T-helper 2 cell treated with Interferon-gamma antibody and Interleukin-4, amounts not matched to agents 5 μg/mL and 100 μg/mL, for 36 hours (primary cell): Measurements from ENCODE around the gene COMMD10.

Source experiments
- DNase-seq: peaks from one replicate; pipeline ENCODE4 v3.0.0; 2021; ENCODE audit warnings: low spot score
- H3K27ac Mint-ChIP-seq: one replicate; pipeline ENCODE4 v1.8.0; 2021; ENCODE audit warnings: mild to moderate bottlenecking, mixed read lengths
- H3K27me3 Mint-ChIP-seq: one replicate; pipeline ENCODE4 v1.8.0; 2021; ENCODE audit warnings: low read depth, mixed read lengths
- H3K36me3 Mint-ChIP-seq: one replicate; pipeline ENCODE4 v1.8.0; 2021; ENCODE audit warnings: low read depth, mixed read lengths
- H3K4me1 Mint-ChIP-seq: one replicate; pipeline ENCODE4 v1.8.0; 2021; ENCODE audit warnings: low read depth, mixed read lengths
- H3K4me3 Mint-ChIP-seq: one replicate; pipeline ENCODE4 v1.8.0; 2022; ENCODE audit warnings: mild to moderate bottlenecking, moderate library complexity, mixed read lengths
- H3K9me3 Mint-ChIP-seq: one replicate; pipeline ENCODE4 v1.8.0; 2021; ENCODE audit warnings: mixed read lengths

The COMMD10 gene

GRCh38 chr5:116272281-116272941 is 187.6 kb downstream of the COMMD10 start:
- Mint-ChIP-seq H3K4me3 (no peak overlapping the region), H3K4me1 (no peaks in the 10 kb centered on the region), H3K36me3 (no peaks in the 10 kb centered on the region), H3K9me3 (peaks cover 20% of the 10 kb centered on the region), H3K27ac (no peak overlapping the region), H3K27me3 (no peaks in the 10 kb centered on the region)
- no peak for DNase-seq

GRCh38 chr5:116273448-116274242 is 188.8 kb downstream of the COMMD10 start:
- Mint-ChIP-seq H3K9me3 (peaks cover 20% of the 10 kb centered on the region), H3K36me3 (no peaks in the 10 kb centered on the region), H3K4me3 (no peak overlapping the region), H3K4me1 (no peaks in the 10 kb centered on the region), H3K27ac (no peak overlapping the region), H3K27me3 (no peaks in the 10 kb centered on the region)
- DNase-seq: no peak

- Mint-ChIP-seq H3K4me3 (no peak overlapping the region), H3K27ac (no peak overlapping the region), H3K9me3 (peaks cover 20% of the 10 kb centered on the region), H3K27me3 (no peaks in the 10 kb centered on the region), H3K4me1 (no peaks in the 10 kb centered on the region), H3K36me3 (no peaks in the 10 kb centered on the region)
- DNase-seq: no peak
These were observed 189.4 kb downstream of the COMMD10 start for GRCh38 chr5:116274251-116274650.

- Mint-ChIP-seq H3K4me3 (no peak overlapping the region), H3K9me3 (peaks cover 20% of the 10 kb centered on the region), H3K27me3 (no peaks in the 10 kb centered on the region), H3K4me1 (no peaks in the 10 kb centered on the region), H3K36me3 (no peaks in the 10 kb centered on the region), H3K27ac (no peak overlapping the region)
- DNase-seq: no peak
These were observed 190.5 kb downstream of the COMMD10 start for GRCh38 chr5:116275282-116275681.

- Mint-ChIP-seq H3K9me3 (peaks cover 20% of the 10 kb centered on the region), H3K27me3 (no peaks in the 10 kb centered on the region), H3K4me3 (no peak overlapping the region), H3K4me1 (no peaks in the 10 kb centered on the region), H3K36me3 (no peaks in the 10 kb centered on the region), H3K27ac (no peak overlapping the region)
- DNase-seq: no peak
These were observed 192.1 kb downstream of the COMMD10 start for GRCh38 chr5:116276952-116277351.

DNA sequence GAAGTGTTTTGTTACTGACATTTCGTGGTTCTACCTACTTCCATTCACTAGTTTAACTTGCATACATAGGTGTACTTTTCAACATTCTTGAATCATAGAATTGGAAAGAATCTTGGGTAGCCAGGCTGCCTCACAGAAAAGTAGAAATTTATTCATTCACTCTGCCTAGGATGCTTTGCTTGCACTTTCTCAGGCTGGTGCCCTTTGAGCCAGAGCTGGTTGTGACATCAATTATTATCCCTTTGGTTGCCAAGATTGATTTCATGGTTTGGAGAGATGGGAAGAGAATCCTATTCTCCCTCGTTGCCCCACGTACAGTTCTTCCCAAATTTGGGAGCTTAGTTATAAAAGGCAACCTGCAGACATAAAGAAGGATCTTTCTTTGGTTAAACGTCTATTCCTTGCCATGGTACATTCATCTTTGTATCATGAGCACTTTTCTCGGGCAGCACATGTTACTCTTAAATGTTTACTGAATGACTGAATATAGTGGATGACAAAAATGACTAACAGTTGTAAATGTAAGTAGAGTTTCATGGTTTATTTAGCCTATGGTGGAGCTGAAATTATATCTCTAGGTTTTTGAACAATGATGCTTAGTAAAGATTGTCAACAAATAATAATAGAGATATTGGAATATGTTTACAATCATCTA is 195.5 kb downstream of the COMMD10 start:
- no peak overlapping the region for H3K27ac Mint-ChIP-seq
- no peak overlapping the region for H3K4me3 Mint-ChIP-seq
- DNase-seq: no peak
- no peaks in the 10 kb centered on the region for H3K36me3 Mint-ChIP-seq
- no peaks in the 10 kb centered on the region for H3K4me1 Mint-ChIP-seq
- peaks cover 10% of the 10 kb centered on the region for H3K9me3 Mint-ChIP-seq
- H3K27me3 Mint-ChIP-seq: no peaks in the 10 kb centered on the region

- DNase-seq: no peak
- Mint-ChIP-seq H3K27me3 (no peaks in the 10 kb centered on the region), H3K4me3 (peak overlapping the region; percentile 21), H3K4me1 (no peaks in the 10 kb centered on the region), H3K9me3 (peaks cover 11% of the 10 kb centered on the region), H3K36me3 (no peaks in the 10 kb centered on the region), H3K27ac (no peak overlapping the region)
These were observed 196.5 kb downstream of the COMMD10 start for GRCh38 chr5:116281309-116281708.

- Mint-ChIP-seq H3K9me3 (peaks cover 31% of the 10 kb centered on the region), H3K4me1 (no peaks in the 10 kb centered on the region), H3K36me3 (peaks cover 10% of the 10 kb centered on the region), H3K27me3 (no peaks in the 10 kb centered on the region), H3K4me3 (no peak overlapping the region), H3K27ac (no peak overlapping the region)
- no peak for DNase-seq
These were observed 203.7 kb downstream of the COMMD10 start for GRCh38 chr5:116288524-116288923.

GRCh38 chr5:116289276-116289675 is 204.5 kb downstream of the COMMD10 start:
- H3K9me3 Mint-ChIP-seq: peaks cover 31% of the 10 kb centered on the region
- H3K36me3 Mint-ChIP-seq: peaks cover 10% of the 10 kb centered on the region
- H3K27ac Mint-ChIP-seq: no peak overlapping the region
- no peak overlapping the region for H3K4me3 Mint-ChIP-seq
- no peaks in the 10 kb centered on the region for H3K4me1 Mint-ChIP-seq
- no peak for DNase-seq
- H3K27me3 Mint-ChIP-seq: no peaks in the 10 kb centered on the region

- peaks cover 10% of the 10 kb centered on the region for H3K36me3 Mint-ChIP-seq
- peaks cover 32% of the 10 kb centered on the region for H3K9me3 Mint-ChIP-seq
- H3K27me3 Mint-ChIP-seq: no peaks in the 10 kb centered on the region
- no peaks in the 10 kb centered on the region for H3K4me1 Mint-ChIP-seq
- no peak overlapping the region for H3K27ac Mint-ChIP-seq
- no peak overlapping the region for H3K4me3 Mint-ChIP-seq
- no peak for DNase-seq
These were observed 206.4 kb downstream of the COMMD10 start for GRCh38 chr5:116291271-116291670.

DNA sequence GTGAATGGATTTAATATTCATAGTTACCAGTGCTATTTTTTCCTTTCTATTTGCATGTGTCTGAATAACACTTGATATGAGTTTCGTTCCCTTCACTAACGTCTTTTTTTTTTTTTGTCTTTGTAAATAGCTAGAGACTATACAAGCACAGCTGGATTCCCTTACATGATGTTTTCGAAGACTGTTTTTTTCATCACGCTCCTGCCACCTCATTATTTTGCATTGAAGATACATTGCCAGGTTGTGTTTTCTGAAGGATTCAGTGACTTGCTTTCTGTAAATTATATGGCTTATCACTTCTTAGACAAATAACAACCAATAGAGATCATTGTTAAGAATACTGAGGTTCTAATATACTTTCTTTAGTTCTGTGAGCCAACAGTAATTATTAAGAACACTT is 207.5 kb downstream of the COMMD10 start:
- Mint-ChIP-seq H3K36me3 (peaks cover 10% of the 10 kb centered on the region), H3K9me3 (peaks cover 30% of the 10 kb centered on the region), H3K4me1 (no peaks in the 10 kb centered on the region), H3K27me3 (no peaks in the 10 kb centered on the region), H3K4me3 (no peak overlapping the region), H3K27ac (no peak overlapping the region)
- no peak for DNase-seq

DNA sequence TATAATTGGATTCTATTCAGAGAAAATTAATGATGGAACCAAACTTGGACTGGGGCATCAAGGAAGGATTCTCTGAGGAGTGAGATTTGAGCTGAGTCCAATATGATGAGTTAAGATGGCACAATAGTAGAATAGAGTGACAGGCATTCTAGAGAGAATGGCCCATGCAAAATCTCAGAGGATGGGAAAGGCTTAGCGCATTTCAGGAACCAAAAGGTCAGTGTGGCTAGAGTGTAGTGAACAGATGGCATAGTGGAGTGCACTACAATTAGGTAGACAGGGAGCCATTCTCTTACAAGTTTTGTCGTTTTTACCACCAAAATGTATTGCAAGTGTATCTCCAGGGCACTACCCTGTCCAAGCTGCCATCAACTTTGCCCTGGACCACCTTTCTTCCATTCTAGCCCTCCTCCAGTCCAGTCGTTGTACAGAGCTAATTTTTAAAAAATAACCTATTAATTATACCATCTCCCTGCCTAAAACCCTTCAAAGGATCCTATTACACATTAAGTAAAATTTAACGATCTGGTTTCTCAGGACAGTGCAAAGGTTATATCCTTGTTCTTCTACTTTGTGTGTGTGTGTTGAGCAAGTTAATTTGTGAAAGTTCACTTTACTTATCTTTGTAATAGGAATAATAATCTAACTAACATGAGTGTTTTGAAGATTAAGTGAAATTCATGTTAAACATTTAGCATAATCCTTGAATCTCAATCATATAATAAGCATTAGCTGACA is 211.7 kb downstream of the COMMD10 start:
- no peak overlapping the region for H3K27ac Mint-ChIP-seq
- H3K27me3 Mint-ChIP-seq: no peaks in the 10 kb centered on the region
- DNase-seq: no peak
- H3K36me3 Mint-ChIP-seq: peaks cover 20% of the 10 kb centered on the region
- peaks cover 11% of the 10 kb centered on the region for H3K9me3 Mint-ChIP-seq
- H3K4me1 Mint-ChIP-seq: no peaks in the 10 kb centered on the region
- H3K4me3 Mint-ChIP-seq: no peak overlapping the region

DNA sequence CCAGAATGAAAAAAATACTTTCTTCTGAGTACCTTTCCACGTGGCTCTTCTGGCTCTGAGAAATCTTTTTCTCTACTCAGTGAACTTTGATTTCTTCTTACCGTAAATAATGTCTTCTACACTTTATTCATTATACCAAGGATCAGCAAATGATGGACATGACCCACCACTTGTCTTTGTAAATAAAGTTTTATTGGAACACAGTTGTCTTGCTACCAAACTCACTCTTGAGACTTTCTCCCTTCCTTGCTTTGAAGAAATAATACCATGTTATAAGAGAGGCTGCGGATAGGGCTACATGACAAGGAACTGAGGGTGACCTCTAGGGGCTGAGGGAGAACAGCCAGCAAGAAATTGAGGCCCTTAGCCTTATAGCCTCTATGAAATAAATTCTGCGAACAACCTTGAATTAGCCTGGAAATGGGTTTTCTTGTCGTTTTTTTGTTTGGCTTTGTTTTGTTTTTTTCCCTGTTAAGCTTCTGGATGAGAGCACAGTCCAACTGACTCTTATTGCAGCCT is 212.5 kb downstream of the COMMD10 start:
- peaks cover 11% of the 10 kb centered on the region for H3K9me3 Mint-ChIP-seq
- no peak for DNase-seq
- H3K27ac Mint-ChIP-seq: no peak overlapping the region
- no peaks in the 10 kb centered on the region for H3K4me1 Mint-ChIP-seq
- H3K27me3 Mint-ChIP-seq: no peaks in the 10 kb centered on the region
- no peak overlapping the region for H3K4me3 Mint-ChIP-seq
- H3K36me3 Mint-ChIP-seq: peaks cover 23% of the 10 kb centered on the region
